GM18511 (cell line): Measurements from ENCODE around the gene MAMDC4.
A peak's percentile ranks its signal among the peaks of the same experiment; 100 is the strongest.

Experiments used
- ATAC-seq: cut with Tn5 transposase; IDR thresholded peaks from one replicate; pipeline ENCODE4 v1.9.1; 2021; ENCODE audit warnings: mild to moderate bottlenecking, moderate library complexity; ENCODE audit not compliant: unreplicated experiment

Gene MAMDC4

GRCh38 chr9:136885950-136886578 lies 33.9 kb downstream of the MAMDC4 start, which contains the start of gene TRAF2:
Gene TRAF2 (plus strand): TSS chr9:136886516. CDS start chr9:136898741, 12,225 bp downstream.
- peak; percentile 81 for ATAC-seq

- ATAC-seq: peak; percentile 37
Observed at GRCh38 chr9:136886610-136887597, 34.8 kb downstream of the MAMDC4 start.

- ATAC-seq: no peak
Observed at GRCh38 chr9:136888454-136888853, 36.3 kb downstream of the MAMDC4 start.

GRCh38 chr9:136889858-136890257 lies 37.7 kb downstream of the MAMDC4 start:
- no peak for ATAC-seq

- ATAC-seq: no peak
Observed at GRCh38 chr9:136890661-136891060, 38.5 kb downstream of the MAMDC4 start.

GRCh38 chr9:136896027-136896426 lies 43.9 kb downstream of the MAMDC4 start:
- no peak for ATAC-seq

- no peak for ATAC-seq
Observed at GRCh38 chr9:136898483-136899100, 46.4 kb downstream of the MAMDC4 start.

- no peak for ATAC-seq
Observed at GRCh38 chr9:136899196-136899595, 47.0 kb downstream of the MAMDC4 start.

- no peak for ATAC-seq
Observed at GRCh38 chr9:136900556-136900955, 48.4 kb downstream of the MAMDC4 start.

GRCh38 chr9:136900988-136901515 lies 48.9 kb downstream of the MAMDC4 start:
- ATAC-seq: peak; percentile 4

GRCh38 chr9:136901516-136902258 lies 49.5 kb downstream of the MAMDC4 start:
- peak; percentile 70 for ATAC-seq

- peak; percentile 66 for ATAC-seq
Observed at GRCh38 chr9:136902259-136902821, 50.2 kb downstream of the MAMDC4 start.

- ATAC-seq: no peak
Observed at GRCh38 chr9:136903041-136903554, 51.0 kb downstream of the MAMDC4 start.

GRCh38 chr9:136906266-136906665 lies 54.1 kb downstream of the MAMDC4 start:
- no peak for ATAC-seq

- no peak for ATAC-seq
Observed at GRCh38 chr9:136907011-136907914, 55.1 kb downstream of the MAMDC4 start.
